GM18526 (cell line): Measurements from ENCODE around the gene ARPC1A.

Experiments
- POLR2A ChIP-seq: IDR thresholded peaks from 3 replicates; pipeline ENCODE4 v1.6.1; 2011; ENCODE audit not compliant: insufficient read length; ENCODE audit errors: extremely low read depth

The ARPC1A gene

GRCh38 chr7:99395616-99396327, 70.1 kb downstream of the ARPC1A start:
- no peak for TF ChIP-seq POLR2A

GRCh38 chr7:99396418-99397296, 71.0 kb downstream of the ARPC1A start:
- TF ChIP-seq POLR2A: no peak

- TF ChIP-seq POLR2A: no peak
Observed at GRCh38 chr7:99397297-99397983, 71.7 kb downstream of the ARPC1A start.

GRCh38 chr7:99398891-99399445, 73.3 kb downstream of the ARPC1A start:
- no peak for TF ChIP-seq POLR2A

- no peak for TF ChIP-seq POLR2A
Observed at GRCh38 chr7:99399597-99399996, 73.9 kb downstream of the ARPC1A start.

GRCh38 chr7:99402854-99403253, 77.2 kb downstream of the ARPC1A start:
- TF ChIP-seq POLR2A: no peak

GRCh38 chr7:99403764-99404163, 78.1 kb downstream of the ARPC1A start:
- no peak for TF ChIP-seq POLR2A

GRCh38 chr7:99404235-99404976, 78.7 kb downstream of the ARPC1A start:
- no peak for TF ChIP-seq POLR2A

GRCh38 chr7:99404977-99405320, 79.3 kb downstream of the ARPC1A start:
- TF ChIP-seq POLR2A: no peak

GRCh38 chr7:99406557-99406956, 80.9 kb downstream of the ARPC1A start:
- TF ChIP-seq POLR2A: no peak

- no peak for TF ChIP-seq POLR2A
Observed at GRCh38 chr7:99407872-99408378, 82.2 kb downstream of the ARPC1A start.

GRCh38 chr7:99408379-99409191, 82.9 kb downstream of the ARPC1A start, which contains the start of the genes BUD31 and PDAP1:
Gene BUD31 (plus strand): TSS chr7:99408969. CDS start chr7:99411093, 2,124 bp downstream.
Gene PDAP1 (minus strand): TSS chr7:99408597. CDS start chr7:99408548, 49 bp downstream.
- peak; percentile 94 for TF ChIP-seq POLR2A

GRCh38 chr7:99409192-99409572, 83.5 kb downstream of the ARPC1A start:
- TF ChIP-seq POLR2A: no peak

GRCh38 chr7:99409806-99410205, 84.1 kb downstream of the ARPC1A start:
- TF ChIP-seq POLR2A: no peak

GRCh38 chr7:99410635-99411034, 84.9 kb downstream of the ARPC1A start:
- TF ChIP-seq POLR2A: no peak
